CD4-positive, alpha-beta T cell treated with Interleukin-4 for 4 hours (primary cell): ENCODE measurements around the gene ZCWPW1.
"Not testable (repeated sequence)": the region's sequence is repeated elsewhere in the genome, so short reads cannot be mapped to it uniquely, and the experiment has no call there.

Source experiments
- DNase-seq: peaks from one replicate; pipeline ENCODE4 v3.0.0-alpha.2; 2020

The ZCWPW1 gene

GRCh38 chr7:100397315-100398081, 31.0 kb downstream of the ZCWPW1 start:
- no peak for DNase-seq

- peak; percentile 69 for DNase-seq
These were observed 32.0 kb downstream of the ZCWPW1 start for GRCh38 chr7:100396421-100396982.

GRCh38 chr7:100394077-100394476, 34.4 kb downstream of the ZCWPW1 start:
- no peak for DNase-seq

- DNase-seq, result no peak
These were observed 35.1 kb downstream of the ZCWPW1 start for GRCh38 chr7:100393233-100393905.

GRCh38 chr7:100390286-100391009, 38.1 kb downstream of the ZCWPW1 start:
- DNase-seq, result no peak

GRCh38 chr7:100389437-100390088, 38.9 kb downstream of the ZCWPW1 start:
- DNase-seq, result no peak

GRCh38 chr7:100387695-100388094, 40.8 kb downstream of the ZCWPW1 start:
- no peak for DNase-seq

GRCh38 chr7:100386940-100387339, 41.6 kb downstream of the ZCWPW1 start:
- no peak for DNase-seq

- DNase-seq, result no peak
These were observed 43.7 kb downstream of the ZCWPW1 start for GRCh38 chr7:100384628-100385294.

- not testable (repeated sequence) for DNase-seq
These were observed 46.2 kb downstream of the ZCWPW1 start for GRCh38 chr7:100382234-100382853.

GRCh38 chr7:100381531-100382233, 46.8 kb downstream of the ZCWPW1 start:
- not testable (repeated sequence) for DNase-seq

- DNase-seq, result no peak
These were observed 48.3 kb downstream of the ZCWPW1 start for GRCh38 chr7:100380196-100380595.

GRCh38 chr7:100378114-100378755, 50.3 kb downstream of the ZCWPW1 start:
- DNase-seq, result no peak

- no peak for DNase-seq
These were observed 52.4 kb downstream of the ZCWPW1 start for GRCh38 chr7:100376066-100376465.

- no peak for DNase-seq
These were observed 53.9 kb downstream of the ZCWPW1 start for GRCh38 chr7:100374601-100375000.

GRCh38 chr7:100373870-100374598, 54.5 kb downstream of the ZCWPW1 start:
- DNase-seq, result not testable (repeated sequence)

GRCh38 chr7:100373261-100373831, 55.2 kb downstream of the ZCWPW1 start, which contains the start of gene PILRA:
Gene PILRA (plus strand): TSS chr7:100373487. CDS start chr7:100373657, 170 bp downstream.
- no peak for DNase-seq

GRCh38 chr7:100372694-100373093, 55.8 kb downstream of the ZCWPW1 start:
- DNase-seq, result no peak

GRCh38 chr7:100372256-100372655, 56.2 kb downstream of the ZCWPW1 start:
- no peak for DNase-seq
